Measurements from ENCODE around the gene GPI. TPM values are rescaled to one million over a fixed set of nuclear protein-coding genes. Genes with fewer than 3 reads are reported as not detected.
A peak's percentile ranks its signal among the peaks of the same experiment; 100 is the strongest.
"Not testable (repeated sequence)": the region's sequence is repeated elsewhere in the genome, so short reads cannot be mapped to it uniquely, and the experiment has no call there.

The GPI gene
- polyA plus RNA-seq, 3 donors: 152 to 211 (median 172) TPM

- DNase-seq (ENCODE audit: extremely low read depth in 1 of 11, low read depth in 9 of 11, low spot score in 4 of 11): not testable (repeated sequence)
These were observed 34.4 kb upstream of the GPI start for GRCh38 chr19:34330596-34330995.

- not testable (repeated sequence) for DNase-seq (ENCODE audit: extremely low read depth in 1 of 11, low read depth in 9 of 11, low spot score in 4 of 11)
These were observed 33.4 kb upstream of the GPI start for GRCh38 chr19:34331596-34331995.

- no peak for DNase-seq (ENCODE audit: extremely low read depth in 1 of 11, low read depth in 9 of 11, low spot score in 4 of 11)
These were observed 32.8 kb upstream of the GPI start for GRCh38 chr19:34332027-34332760.

- DNase-seq (ENCODE audit: extremely low read depth in 1 of 11, low read depth in 9 of 11, low spot score in 4 of 11): no peak
These were observed 29.1 kb upstream of the GPI start for GRCh38 chr19:34335914-34336313.

GRCh38 chr19:34336781-34337271, 28.2 kb upstream of the GPI start:
- DNase-seq (ENCODE audit: extremely low read depth in 1 of 11, low read depth in 9 of 11, low spot score in 4 of 11): peak in 1 of 11 donors; percentile 16

- no peak for DNase-seq (ENCODE audit: extremely low read depth in 1 of 11, low read depth in 9 of 11, low spot score in 4 of 11)
These were observed 27.3 kb upstream of the GPI start for GRCh38 chr19:34337739-34338138.

- no peak for DNase-seq (ENCODE audit: extremely low read depth in 1 of 11, low read depth in 9 of 11, low spot score in 4 of 11)
These were observed 22.9 kb upstream of the GPI start for GRCh38 chr19:34341935-34342680.

GRCh38 chr19:34343751-34344150, 21.2 kb upstream of the GPI start:
- DNase-seq (ENCODE audit: extremely low read depth in 1 of 11, low read depth in 9 of 11, low spot score in 4 of 11): no peak

- DNase-seq (ENCODE audit: extremely low read depth in 1 of 11, low read depth in 9 of 11, low spot score in 4 of 11): peak in 1 of 11 donors; percentile 35
These were observed 19.0 kb upstream of the GPI start for GRCh38 chr19:34345947-34346351.

- DNase-seq (ENCODE audit: extremely low read depth in 1 of 11, low read depth in 9 of 11, low spot score in 4 of 11): no peak
These were observed 17.3 kb upstream of the GPI start for GRCh38 chr19:34347561-34348165.

- no peak for DNase-seq (ENCODE audit: extremely low read depth in 1 of 11, low read depth in 9 of 11, low spot score in 4 of 11)
These were observed 16.0 kb upstream of the GPI start for GRCh38 chr19:34348899-34349487.

GRCh38 chr19:34350161-34350561, 14.8 kb upstream of the GPI start:
- no peak for DNase-seq (ENCODE audit: extremely low read depth in 1 of 11, low read depth in 9 of 11, low spot score in 4 of 11)

GRCh38 chr19:34351382-34351826, 13.6 kb upstream of the GPI start:
- no peak for DNase-seq (ENCODE audit: extremely low read depth in 1 of 11, low read depth in 9 of 11, low spot score in 4 of 11)

GRCh38 chr19:34353546-34353945, 11.4 kb upstream of the GPI start:
- no peak for DNase-seq (ENCODE audit: extremely low read depth in 1 of 11, low read depth in 9 of 11, low spot score in 4 of 11)

- DNase-seq (ENCODE audit: extremely low read depth in 1 of 11, low read depth in 9 of 11, low spot score in 4 of 11): no peak
These were observed 9.8 kb upstream of the GPI start for GRCh38 chr19:34355201-34355600.

- no peak for DNase-seq (ENCODE audit: extremely low read depth in 1 of 11, low read depth in 9 of 11, low spot score in 4 of 11)
These were observed 8.1 kb upstream of the GPI start for GRCh38 chr19:34356875-34357274.

- DNase-seq (ENCODE audit: extremely low read depth in 1 of 11, low read depth in 9 of 11, low spot score in 4 of 11): no peak
These were observed 7.6 kb upstream of the GPI start for GRCh38 chr19:34357431-34357830.

- DNase-seq (ENCODE audit: extremely low read depth in 1 of 11, low read depth in 9 of 11, low spot score in 4 of 11): peak; percentile 85 to 95 (median 93)
These were observed 5.6 kb upstream of the GPI start for GRCh38 chr19:34359140-34359953.

- no peak for DNase-seq (ENCODE audit: extremely low read depth in 1 of 11, low read depth in 9 of 11, low spot score in 4 of 11)
These were observed 5.1 kb upstream of the GPI start for GRCh38 chr19:34359954-34360315.
